Activated effector memory CD4-positive, alpha-beta T cell treated with anti-CD3 and anti-CD28 coated beads, Interleukin-2, amount 50 U/mL, for 16 hours (primary cell): ENCODE results near the gene TSPAN18.

ENCODE experiments used
- DNase-seq: peaks from one replicate; pipeline ENCODE4 v3.0.0-alpha.2; 2020

TSPAN18 gene

DNA sequence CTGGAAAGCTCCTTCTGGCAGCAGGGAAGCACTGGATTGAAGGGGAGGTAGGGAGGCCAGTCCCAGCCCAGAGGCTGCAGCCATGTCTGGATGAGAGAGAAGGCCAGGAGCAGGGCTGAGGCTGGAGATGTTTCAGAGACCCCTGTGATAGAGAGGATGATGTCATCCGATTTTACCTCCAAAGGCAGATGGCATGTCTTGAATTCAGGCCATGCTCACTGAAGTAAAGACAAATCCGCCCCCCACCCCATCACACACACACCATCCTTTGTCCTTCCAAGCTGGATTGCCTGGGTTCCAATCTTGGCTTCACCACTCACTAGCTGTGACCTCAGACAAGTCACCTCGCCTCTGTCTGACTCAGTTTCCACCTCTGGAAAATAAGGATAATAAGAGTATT lies 176.8 kb downstream of the TSPAN18 start:
- no peak for DNase-seq

DNA sequence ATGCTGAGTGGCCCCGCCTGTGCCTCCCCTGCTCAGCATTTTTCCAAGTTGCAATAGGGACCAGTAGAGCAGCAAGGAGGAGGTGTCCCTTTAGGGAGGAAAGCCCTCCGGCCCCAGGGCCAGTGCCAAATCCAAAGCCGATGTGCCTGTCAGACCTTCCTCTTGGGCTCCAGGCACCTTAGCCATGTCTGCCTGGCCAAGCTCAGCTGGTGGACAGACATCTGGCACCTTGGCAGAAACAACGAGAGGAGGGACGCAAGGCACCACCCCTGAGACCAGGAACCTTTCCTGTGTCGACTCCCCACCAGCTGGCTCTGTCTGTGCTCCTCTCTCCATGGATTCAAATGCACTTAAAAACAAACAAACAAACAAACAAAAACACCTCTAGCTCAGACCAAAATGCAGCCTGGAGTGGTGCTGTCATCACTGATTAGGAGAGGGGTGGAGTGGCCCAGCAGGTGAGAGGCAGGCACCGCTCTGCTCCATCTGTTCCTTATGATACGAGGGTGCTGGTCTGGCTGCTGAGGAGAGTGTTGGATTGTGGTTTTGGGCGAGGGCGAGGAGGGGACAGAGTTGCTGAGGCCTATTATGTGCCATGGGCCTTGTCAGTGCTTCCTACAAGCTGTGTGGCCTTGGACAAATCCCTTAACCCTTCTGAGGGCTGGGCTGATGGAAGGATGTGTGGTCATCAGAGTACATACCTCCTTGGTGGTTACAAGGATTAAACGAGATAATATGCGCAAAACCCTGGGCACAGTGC lies 177.7 kb downstream of the TSPAN18 start:
- no peak for DNase-seq

DNA sequence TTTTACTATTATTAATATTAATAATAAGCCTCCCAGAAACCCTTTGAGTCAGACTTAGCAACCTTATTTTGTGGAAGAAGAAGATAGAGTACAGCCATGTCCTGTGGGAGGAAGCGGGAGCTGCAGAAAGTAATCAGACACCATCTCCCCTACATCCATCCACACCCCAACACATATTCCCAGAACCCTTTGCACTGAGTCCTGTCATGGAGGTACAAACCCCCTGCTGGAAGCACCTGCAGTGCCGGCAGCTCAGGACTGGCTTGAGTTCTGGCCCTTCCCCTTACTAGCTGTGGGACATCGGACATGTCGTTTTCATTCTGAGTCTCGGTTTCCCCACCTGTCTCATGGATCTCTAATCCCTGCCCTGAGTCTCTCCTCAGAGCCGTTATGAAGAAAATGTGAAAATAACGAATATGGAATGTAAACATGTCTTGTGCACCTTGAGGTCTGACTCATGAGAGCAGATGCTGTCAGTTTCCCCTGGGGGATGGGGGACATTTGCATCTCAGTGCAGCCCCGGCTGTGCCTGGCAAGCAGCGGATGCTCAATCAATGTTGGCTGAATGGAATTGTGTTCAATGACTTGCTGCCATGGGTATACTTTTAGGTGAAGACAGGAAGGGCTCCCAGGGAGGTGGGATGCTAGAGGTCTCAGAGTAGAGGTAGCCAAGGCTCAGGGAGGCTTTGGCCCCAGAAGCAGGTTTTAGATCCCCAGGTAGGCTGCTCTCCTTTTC lies 178.5 kb downstream of the TSPAN18 start:
- DNase-seq = no peak

DNA sequence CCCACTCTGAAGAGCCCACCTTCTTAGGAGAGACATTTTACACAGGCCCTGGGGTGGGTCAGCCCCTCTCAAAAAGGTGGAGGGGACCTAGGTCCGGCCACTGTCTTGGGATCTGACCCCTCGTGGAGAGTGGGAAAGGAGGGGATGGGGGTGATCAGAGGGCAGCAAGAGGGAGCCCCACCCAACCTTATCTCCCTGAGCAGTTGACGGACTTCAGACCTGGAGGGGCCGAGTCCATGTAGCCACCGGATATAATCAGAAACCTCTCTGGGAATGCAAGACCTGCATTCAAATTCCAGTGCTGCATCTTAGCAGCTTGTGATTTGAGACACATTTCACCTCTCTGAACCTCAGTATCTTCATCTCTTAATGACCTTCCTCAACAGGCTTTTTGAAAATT lies 179.9 kb downstream of the TSPAN18 start:
- no peak for DNase-seq

- no peak for DNase-seq
Measured at GRCh38 chr11:44909557-44909956, 182.8 kb downstream of the TSPAN18 start.

DNA sequence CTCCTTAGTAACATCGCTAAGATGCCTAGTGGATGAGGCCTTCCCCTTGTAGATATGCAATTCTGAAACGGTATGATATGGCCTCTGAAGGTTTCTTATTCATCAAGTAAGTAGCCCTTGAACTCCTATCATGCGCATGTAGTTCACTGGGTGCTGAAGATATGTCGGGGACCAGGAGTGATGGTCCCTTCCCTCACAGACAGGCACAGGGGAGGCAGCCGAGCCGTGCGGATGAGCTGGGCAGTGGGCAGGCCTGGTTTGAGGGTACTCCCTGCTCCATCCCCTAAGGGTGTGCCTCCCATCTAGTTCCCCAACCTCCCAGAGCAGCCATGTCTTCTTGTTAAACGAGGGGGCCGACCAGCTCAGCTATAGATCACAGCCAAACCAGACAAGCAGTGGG lies 183.8 kb downstream of the TSPAN18 start:
- DNase-seq = no peak

DNA sequence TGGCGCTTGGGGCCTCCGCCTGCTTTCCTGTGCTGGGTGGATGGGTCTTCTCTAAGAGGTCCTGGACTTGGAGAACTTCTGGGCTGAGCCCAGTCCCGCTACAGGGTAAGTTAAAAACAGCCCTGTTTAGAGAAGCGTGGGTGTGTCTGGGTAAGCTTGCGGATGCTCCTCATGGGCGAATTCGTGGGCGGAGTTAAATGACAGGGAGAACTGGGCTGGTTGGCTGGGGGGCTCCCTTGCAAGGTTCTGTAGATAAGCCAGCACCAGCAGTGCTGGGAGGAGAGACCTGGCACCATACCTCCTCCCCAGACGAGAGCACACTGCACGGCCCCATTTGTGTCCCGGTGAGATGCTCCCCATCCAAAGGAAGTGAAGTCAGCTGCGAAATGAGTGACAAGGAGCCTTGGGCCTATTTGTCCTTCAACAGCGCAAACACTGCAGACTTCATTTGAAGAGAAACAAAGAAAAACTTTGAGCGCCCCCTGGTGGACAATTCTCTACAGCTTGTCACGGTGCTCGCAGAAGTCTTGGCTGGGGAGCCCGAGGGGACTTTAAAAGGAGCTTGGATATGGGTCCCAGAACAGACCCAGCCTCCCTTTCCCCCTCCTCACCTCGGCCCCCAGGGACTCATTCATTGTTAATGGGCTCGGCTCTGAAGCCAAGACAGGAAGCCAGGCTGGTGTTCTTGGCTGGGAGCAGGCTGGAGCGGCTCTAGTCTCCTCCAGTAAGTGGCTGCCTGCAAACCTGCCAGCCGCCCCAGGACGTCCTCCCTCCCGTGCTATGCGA lies 184.5 kb downstream of the TSPAN18 start:
- peak; percentile 92 for DNase-seq

DNA sequence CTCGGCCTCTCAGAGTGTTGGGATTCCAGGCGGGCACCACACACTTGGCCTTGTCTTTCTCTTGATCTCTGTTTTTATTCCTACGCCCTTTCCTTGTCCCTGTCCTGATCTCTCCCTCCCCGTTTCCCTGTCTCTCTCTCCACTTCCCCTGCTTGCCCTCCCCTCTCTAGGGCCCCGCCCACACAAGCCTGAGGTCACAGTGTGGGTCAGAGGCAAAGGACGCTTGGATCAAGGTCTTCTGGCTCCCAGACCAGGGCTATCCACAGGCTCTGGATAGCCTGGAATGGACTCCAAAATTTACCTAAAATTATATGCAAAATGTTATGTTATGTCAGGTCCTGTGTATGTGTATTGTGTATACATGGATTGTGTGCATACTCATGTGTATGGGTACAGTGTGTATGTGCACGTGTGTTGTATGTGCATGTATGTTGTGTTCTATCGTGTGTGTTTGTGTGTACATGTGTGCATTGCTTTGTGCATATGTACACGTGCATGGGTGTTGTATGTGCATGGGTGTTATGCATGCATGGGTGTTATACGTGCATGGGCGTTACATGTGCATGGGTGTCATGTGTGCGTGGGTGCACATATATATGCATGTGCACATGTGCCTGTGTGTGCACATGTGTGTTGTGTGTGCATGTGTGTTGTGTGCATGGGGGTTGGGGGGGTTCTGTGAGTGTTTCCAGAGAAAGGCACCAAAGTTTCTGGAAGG lies 185.7 kb downstream of the TSPAN18 start:
- no peak for DNase-seq

DNA sequence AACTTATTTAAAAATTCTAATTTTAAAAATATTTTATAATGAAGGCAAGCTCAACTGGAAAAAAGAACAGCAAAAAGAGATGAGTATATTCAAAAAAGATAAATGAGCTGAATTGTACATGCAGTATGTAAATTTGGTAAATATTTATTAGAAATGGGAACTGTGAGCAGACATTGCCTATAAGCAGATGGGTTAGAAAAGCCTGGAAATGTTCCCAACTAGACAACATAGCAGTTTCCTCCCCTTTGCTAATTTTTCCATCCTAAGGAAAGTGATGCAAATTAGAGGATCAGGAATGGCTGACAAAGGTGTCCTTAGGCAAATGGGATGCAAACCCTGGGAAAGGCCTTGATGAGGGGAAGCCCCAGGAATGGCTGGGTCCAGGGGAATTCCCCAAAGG lies 186.7 kb downstream of the TSPAN18 start:
- no peak for DNase-seq

DNA sequence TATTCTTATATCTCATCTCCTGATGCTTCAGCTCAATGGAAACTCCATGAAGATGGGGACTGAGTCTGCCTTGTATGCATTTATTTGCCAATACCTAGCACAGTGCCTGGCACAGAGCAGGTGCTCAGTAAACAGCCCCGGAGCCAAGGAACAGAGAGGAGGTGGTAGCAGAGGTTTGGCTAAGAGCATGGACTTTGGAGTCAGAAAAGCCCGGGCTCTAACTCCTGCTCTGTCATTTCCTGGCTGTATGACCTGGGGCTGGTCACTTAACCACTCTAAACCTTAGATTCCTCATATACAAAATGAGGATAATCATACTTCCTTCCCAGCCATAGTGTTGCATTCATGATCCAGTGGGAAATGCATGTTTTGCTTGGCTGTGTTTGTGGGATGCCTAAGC lies 187.3 kb downstream of the TSPAN18 start:
- DNase-seq = no peak

GRCh38 chr11:44915004-44915403 lies 188.2 kb downstream of the TSPAN18 start:
- DNase-seq = no peak

DNA sequence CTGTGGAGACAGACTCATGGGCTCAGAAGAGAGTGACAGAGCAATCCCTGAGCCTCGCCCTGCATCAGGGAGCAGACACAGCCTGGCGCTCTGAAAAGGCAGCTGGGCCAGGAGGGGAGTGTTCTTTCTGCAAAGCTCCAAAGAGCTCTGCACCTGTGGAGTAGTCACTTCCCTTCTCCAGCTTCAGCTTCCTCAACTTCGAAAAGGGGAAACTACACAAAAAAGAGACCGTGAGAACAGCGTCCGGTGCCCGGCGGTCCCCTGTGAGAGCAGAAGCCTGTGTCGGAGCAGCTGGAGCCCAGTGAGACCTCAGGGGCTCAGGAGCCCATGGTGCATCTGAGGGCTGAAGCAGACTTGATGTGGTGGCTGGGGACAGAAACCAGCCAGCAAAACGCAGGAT lies 188.9 kb downstream of the TSPAN18 start:
- DNase-seq = no peak

DNA sequence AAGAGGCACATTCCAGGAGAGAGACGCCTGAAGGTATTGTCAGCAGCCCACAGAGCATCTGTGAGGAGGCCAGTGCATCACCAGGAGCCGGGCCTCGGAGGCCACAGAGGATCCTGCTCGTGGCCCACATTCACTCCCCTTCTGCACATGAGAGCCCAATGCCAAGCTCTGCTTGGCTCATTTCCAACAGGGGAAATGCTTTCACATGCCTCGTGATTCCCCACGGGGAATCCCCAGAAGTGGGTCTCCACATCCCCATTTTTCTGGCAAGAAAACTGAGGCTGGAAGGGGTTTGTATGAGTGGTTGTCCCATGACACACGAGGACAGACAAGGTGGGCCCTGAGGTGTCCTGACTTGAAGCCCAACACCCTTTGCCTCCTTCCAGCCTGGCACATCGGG lies 189.6 kb downstream of the TSPAN18 start:
- no peak for DNase-seq

DNA sequence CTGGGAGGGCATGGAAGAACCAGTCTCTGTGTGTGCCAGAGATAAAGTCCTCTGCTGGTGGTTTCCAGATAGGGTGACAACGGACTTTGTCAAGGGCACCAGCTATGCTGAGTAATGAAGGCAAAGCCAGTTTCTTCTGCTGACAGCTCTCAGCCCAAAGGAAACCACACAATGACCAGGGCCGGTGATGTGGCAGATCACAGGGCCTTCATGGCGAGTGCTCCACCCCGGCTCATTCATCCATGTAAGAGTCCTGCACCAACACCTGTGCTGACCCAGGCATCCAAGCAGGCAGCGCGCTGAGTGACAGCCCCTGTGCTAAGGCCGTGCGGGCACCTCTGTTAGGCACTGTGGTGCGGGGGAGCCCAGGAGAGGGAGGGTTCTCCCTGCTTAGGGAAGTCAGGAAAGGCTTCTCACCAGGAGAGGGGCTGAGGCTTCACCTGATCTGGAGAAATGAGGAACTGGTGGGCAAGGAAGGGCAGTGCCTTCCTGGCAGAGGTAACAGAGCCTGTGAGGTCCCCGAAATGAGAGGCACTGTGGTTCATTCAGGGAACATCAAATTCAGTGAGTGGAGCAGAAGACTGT lies 190.1 kb downstream of the TSPAN18 start:
- no peak for DNase-seq

GRCh38 chr11:44917741-44918140 lies 191.0 kb downstream of the TSPAN18 start:
- no peak for DNase-seq

GRCh38 chr11:44920451-44920850 lies 193.7 kb downstream of the TSPAN18 start:
- DNase-seq = no peak

DNA sequence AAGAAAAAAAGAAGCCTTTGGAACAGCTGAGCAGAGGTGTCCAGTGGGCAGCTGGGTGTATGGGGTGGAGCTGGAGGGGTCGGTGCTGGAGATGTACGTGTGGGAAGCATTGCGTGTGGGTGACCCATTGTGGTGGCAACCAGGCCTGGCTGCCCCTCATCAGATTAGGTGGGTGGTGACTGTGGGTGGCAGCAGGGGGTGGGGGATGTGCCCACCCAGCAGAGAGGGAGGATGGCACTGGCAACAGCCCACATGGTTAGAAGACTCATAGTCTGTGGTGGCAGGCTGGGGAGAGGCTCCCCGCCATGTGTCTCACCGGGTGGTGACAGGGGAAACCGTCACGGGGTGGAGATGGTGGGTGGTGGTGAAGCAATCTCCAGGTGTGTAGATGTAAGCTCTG lies 196.4 kb downstream of the TSPAN18 start:
- DNase-seq = no peak

GRCh38 chr11:44923806-44924205 lies 197.0 kb downstream of the TSPAN18 start:
- DNase-seq = no peak

- no peak for DNase-seq
Measured at GRCh38 chr11:44926036-44926435, 199.3 kb downstream of the TSPAN18 start.

DNA sequence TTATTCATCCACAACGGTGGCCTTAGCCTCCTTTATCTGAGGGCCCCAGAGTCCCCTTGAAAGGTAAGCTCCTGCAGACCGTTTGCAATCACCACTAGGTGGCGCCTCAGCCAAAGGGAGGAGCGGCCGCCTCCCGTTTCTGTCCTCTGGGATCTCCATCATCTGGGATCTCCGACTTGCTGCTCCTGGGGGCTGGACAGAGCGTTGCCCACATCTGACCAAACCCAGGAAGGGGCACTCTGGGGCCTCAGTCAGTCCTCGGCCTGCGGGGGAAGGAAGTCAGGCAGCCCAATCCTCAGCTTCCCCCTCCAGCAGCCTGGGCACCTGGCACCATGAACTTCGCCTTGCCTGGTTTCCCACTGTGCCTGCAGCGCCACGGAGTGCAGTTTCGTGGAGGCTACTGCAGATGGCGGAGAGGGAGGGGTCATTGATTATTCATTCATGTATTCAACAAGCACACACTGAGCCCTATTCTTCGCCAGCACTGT lies 200.5 kb downstream of the TSPAN18 start:
- DNase-seq = peak; percentile 86

GRCh38 chr11:44928144-44928543 lies 201.4 kb downstream of the TSPAN18 start:
- no peak for DNase-seq

DNA sequence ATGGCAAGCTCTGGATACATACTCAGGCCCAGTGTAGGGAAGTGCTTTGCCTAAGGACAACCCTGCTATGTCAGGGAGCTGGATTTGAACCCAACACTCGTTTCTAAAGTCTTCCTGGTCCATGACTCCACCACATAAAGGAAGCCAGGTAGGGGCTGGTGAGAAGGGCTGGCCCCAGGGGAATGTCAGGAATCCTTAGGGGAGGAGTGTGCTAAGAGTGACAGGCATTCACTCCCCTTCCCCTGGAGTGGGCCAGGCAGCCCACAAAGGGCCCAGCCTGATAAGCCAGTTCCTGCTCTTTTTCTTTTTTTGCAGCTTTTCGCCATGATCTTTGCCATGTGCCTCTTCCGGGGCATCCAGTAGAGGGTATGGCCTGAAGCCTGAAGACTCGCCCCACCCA lies 202.1 kb downstream of the TSPAN18 start:
- DNase-seq = no peak
